Superior temporal gyrus (tissue), 1 donor: ENCODE results near the gene FOXA3.

ENCODE experiments used
- DNase-seq: peaks from one replicate; pipeline ENCODE4 v3.0.0-alpha.2; 2016; ENCODE audit errors: extremely low spot score

FOXA3 gene

DNA sequence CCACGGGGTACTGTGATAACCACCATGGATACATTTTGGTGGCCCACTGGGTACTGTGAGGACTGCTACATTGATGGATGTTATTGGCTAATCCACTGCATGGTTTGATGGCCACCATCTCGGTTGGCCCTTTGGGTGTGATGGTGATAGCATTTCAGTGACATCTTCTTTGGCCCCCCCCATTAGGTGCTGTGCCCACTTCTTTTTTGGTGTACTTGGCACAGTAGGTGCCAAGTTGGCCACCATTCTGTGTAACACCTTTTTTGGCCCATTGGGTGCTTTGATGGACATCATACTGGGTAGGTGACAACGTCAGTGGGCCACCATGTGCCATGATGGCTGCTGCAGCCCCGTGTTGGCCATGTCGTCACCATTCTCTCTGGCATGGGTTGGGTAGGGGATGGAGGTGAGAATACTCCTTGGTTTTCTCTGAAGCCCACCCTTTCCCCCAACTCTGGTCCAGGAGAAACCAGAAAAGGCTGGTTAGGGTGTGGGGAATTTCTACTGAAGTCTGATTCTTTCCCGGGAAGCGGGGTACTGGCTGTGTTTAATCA lies 9.2 kb downstream of the FOXA3 start:
- no peak for DNase-seq

DNA sequence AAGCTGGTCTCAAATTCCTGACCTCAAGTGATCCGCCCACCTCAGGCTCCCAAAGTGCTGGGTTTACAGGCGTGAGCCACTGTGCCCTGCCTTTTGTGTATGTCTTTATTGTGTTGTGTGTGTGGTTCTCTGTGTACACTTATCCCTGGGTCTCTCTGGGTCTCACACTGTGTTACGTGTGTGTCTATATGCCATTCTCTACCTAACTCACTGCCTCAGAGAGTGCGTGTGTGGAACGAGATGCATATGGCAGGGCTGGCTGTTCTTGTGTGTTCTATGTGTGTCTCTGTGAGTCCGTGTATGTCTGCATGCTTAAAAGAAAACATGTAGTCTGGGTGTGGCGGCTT lies 10.5 kb downstream of the FOXA3 start:
- no peak for DNase-seq

DNA sequence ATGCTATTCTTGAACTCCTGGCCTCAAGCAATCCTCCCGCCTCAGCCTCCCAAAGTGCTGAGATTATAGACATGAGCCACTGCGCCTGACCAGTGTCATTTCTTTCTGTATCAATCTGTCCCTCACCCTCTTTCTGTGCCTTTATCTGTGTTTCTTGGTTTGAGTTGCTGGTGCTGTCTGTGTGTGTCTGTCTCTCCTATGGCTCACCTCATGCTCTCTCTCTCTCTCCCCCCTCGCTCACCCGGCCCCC lies 12.0 kb downstream of the FOXA3 start:
- DNase-seq = no peak

DNA sequence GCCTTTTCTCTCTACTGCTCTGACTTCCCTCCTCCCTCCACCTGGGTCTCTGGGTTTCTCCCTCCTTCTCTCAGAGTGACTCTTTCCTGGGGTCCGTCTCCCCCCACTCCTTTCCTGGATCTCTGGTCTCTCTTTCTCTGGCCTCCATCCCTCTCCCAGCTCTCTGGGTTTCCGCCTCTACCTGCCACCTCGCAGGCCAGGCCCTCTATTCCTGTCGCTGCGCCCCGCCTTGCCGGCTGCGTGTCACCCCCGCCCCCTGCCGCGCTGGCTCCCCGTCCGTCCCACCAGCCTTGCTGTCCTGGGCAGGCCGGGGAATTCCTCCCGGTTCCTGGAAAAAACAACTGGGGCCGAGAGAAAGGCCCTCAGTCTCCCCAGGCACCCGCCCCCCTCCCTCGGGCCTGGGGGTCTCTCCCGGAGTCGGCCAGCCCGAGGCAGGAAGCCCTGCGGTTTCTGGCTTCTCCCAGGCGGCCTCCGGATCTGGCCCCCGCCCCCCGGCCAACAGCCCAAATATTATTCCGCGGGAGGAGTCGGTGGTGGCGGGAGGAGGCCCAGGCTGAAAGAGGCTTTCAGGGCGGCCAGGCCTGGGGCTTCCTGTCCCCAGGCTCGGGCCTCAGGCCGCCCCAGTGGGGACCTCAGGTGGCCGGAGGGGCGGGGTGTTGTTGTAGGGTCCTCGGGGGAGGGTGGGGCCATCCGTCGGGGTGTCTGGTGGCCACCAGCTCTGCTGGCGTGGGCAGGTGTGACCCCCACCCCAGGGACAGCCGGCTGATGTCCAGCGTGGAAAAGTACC lies 12.5 kb downstream of the FOXA3 start:
- DNase-seq = no peak

DNA sequence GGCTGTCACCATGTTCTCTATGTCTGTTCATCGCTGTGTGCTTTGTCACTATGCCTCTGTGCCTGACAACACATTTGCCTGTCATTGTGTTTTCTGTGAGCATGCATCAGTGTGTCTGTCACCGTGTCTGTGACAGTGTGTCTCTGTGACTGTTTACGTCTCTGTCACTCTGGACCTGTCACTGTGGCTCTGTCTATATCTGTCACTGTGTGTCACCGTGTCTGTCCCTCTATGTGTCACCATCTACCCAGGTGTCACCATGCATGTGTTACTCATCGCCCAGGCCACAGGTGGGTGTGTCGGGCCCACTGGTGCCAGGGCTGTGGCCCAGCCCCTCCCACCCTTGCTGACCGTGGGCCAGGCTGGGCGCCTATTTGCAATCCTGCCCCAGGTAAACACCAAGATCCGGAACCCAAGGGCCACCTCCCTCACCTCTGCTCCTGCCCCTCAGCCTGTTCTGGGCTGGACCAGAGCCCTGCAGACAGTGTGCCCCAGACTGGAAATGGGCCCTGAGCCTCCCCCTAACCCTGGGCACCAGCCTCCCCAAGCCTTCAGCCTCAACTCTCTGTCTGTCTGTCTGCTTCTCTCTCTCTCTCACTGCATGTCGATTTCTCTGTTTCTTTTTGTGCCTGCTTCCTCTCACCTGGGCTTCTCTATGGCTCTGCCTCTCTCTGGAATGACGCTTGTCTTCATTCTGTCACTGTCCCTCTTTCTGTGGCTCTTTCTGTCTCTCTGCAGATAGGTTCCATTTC lies 14.1 kb downstream of the FOXA3 start:
- no peak for DNase-seq

DNA sequence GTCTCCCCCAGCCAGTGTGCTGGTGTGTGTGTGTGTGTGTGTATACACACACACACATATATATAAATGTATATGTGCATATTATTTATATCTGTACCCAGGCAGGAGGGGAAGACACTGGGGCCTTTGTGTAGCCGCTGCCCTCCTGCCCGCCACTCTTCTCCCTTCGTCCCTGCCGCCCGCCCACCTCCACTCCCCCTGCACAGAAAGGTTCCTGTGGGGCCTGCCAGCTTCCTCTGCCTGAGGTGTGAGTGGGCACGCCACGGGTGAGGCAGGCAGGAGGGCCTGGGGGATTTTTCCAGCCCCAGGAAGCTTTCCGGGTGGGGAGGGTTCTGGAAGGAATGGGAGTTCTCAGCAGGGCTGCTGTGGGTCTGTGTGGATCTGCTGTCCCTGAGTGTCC lies 14.9 kb downstream of the FOXA3 start:
- DNase-seq = no peak

DNA sequence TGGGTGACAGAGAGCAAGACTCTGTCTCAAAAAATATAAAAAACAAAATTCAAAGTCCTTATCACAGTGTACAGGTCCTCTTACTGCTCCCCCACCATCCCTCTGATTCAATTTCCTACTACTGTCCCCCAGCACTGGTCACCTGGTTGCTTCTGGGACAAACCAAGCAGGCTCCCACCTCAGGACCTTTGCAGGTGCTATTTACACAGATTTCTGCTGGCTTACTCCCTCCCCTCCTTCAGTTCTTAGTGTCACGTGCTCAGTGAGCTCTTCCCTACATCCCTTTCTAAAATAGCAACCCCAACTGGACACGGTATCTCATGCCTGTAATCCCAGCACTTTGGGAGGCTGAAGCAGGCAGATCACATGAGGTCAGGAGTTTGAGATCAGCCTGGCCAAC lies 15.8 kb downstream of the FOXA3 start:
- no peak for DNase-seq

DNA sequence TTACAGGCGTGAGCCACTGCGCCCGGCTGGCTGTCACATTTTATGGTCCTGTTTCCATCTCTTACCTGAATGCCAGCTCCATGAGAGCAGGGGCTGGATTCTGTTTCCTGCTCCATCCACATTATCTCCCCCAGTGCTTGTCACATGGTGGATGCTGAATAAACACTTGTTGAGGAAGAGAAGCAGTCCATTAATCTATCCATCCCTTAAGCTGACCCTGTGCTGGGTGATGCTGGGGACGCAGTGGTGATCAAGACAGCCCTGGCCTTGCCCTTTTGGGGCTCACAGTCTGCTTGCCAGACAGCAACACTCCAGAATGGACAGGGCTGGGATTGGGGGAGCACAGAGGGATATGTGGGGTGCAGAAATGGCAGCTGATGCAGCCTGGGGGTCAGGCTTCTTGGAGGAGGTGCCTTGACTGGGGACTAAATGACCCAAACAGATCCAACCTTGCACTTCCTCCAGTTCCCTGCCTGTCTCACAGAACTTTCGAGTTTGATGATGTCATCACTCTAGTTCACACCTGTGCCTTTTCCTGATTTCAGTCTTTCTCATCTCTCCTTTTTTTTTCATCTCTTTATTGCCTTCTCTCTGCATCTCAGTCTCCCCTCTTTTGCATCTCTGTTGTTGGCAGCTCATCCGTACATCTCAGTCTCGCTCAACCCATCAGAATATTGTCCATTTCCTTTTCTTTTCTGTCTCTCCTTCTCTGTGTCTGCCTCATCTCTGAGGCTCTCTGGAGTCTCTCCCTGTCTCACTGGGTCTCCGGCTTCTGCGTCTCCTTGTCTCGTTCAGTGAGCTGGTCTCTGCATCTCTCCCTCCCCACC lies 17.2 kb downstream of the FOXA3 start:
- no peak for DNase-seq

DNA sequence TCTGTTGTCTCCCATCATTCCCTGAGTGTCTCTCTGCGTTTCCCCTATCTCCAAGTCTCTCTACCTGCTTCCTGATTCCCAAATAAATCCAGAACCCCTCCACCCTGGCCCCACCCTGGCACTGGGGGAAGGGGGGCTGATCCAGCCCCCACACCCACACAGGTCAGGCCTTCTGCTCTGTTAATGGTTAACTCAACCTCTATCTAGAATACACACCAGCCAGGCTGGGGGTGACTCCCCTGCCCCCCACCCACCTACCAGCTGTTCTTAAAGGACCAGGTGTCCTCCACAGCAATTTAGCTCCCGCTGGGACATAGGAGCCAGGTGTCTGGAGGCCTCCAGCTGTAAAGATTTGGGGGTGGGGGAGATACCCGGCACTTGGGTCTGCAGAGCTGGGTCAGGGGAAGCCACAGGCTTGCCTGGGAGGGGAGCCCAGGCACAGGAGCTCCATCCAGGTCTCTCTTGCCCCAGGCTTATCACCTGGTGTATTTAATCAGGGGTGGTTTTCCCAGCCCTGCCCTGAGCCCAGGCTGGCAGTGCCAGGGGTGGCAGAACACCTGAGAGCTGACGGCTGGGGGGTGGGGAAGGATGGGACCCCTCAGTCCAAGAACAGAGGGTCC lies 17.9 kb downstream of the FOXA3 start:
- DNase-seq = no peak

DNA sequence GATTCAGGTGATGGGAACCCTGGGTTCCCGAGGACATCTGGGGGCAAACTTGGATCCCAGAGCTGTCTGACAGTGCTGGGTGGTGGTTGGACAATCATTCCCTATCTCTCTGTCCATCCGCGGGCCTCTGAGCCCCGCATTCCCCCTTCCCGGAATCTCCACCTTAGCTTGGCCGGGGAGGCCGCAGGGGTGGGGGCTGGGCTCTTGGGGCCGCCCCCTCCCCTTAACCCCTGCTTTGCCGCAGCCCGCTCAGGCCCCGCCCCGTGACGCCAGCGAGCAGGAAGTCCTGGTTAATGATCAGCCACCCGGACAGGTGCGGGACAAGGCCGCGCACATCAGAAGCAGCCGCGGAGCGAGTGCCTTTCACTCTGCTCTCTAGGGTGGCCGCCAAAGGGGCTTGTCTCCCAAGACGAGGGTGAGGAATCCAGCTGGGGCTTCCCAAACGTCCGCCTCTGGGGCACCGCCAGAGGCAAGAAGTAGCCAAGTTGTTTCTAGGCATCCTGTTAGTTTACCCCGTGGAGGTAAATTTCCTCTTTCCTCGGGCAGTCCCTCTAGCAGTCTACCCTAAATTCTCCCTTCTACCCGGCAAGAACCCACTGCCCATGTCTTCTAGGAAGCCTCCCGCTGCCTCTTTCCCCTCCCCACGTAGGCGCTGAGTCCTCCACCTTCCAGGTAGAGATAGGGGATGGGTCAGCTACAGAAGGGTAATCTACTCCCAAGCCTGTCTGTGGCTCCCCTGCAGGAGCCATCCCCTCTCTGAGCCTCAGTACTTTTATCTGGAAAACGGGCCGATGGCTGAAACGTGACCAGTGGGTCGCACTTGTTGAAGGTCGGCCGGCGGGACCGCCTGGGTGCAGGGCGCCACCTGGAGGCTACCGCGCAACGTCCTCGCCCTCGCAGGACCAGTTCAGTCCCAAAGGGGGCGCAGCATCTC lies 18.8 kb downstream of the FOXA3 start:
- peak; percentile 49 for DNase-seq

DNA sequence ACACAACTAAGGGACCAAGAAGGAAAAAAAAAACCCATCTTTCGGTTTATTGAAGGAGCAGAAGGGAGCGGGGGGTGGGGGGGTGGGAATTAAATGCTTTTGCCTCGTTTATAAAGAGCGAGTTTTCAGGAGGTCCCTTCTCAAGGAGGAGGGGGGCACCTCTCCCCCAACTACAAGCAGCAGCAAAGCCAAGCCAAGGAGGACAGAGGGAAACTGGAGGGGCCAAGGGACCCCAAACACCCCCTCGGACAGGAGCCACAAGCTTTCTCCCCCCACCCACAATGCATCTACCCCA lies 19.4 kb downstream of the FOXA3 start:
- DNase-seq = no peak

DNA sequence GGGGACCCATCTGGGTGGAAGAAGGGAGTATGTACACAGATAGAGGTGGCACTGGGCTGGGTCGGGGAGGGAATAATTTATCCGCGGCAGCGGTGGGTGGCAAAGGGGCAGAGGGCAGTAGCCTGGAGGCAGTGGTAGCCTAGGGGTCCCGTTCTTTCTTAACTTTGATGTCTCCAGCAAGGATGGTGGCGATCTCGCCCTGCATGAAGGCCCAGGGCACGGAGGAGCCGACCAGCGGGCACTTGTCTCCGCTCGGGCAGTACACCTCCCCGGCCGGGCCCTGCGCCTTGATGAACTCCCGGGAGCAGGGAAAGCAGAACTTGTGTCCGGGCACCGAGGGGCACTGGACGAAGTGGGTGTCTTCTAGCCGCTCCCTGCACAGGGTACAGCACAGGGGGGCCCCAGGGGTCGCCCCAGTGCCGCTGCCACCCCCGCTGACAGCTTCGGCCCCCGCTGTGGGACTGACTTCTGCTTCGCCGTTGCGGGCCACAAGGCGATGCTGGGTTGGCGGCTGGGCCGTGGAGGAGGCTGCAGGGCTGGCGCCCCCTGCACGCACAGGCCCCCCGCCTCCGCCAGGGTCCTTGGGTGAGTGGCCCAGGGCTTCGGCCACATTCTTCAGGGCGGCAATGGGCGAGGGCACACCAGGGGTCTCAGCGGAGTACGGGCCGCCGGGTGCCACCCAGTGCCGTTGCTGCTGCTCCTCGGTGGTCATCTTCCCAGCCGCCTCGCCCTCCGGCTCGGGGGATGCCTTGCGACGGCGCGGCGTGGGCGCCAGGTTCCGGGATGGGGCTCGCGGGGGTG lies 20.0 kb downstream of the FOXA3 start:
- no peak for DNase-seq

DNA sequence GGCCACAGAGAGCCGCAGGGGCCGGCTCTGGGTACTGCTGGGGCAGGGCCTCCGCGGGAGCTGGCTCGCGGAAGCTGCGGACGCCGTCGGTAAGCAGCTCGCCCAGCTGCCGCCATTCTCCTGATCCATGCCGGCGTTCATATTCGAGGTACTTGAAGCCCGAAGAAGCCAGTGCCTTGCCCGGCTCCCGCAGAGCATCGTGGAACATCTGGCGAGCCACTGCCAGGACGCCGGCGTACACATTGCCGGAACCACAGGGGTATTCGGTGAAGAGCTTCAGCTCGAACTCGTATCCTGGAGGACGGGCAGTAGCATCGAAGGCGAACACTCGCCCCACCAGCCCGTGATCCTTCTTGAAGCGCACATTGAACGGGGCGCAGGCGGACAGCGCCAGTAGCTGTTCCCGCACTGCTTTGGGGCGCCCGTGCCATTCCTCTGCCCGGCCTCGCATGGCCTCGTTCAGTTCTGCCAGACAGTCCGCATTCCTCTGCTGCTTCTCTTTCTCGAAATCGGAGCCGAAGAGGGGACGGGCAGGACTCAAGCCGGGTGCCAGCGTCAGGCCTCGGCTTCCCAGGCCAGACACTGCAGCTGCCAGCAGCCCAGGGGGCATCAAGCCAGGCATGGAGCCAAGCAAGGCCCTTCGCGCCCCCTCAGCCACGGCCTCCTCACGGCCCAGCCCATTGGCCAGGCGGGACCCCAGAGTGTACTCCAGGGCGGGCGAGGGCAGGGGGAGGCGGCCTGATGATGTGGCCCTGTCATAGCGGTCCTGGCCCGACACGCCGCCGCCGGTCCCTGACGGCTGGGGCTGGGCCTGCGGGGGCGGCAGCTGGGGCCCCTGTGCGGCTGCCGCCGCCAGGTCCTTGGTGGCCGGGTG lies 20.8 kb downstream of the FOXA3 start:
- no peak for DNase-seq

DNA sequence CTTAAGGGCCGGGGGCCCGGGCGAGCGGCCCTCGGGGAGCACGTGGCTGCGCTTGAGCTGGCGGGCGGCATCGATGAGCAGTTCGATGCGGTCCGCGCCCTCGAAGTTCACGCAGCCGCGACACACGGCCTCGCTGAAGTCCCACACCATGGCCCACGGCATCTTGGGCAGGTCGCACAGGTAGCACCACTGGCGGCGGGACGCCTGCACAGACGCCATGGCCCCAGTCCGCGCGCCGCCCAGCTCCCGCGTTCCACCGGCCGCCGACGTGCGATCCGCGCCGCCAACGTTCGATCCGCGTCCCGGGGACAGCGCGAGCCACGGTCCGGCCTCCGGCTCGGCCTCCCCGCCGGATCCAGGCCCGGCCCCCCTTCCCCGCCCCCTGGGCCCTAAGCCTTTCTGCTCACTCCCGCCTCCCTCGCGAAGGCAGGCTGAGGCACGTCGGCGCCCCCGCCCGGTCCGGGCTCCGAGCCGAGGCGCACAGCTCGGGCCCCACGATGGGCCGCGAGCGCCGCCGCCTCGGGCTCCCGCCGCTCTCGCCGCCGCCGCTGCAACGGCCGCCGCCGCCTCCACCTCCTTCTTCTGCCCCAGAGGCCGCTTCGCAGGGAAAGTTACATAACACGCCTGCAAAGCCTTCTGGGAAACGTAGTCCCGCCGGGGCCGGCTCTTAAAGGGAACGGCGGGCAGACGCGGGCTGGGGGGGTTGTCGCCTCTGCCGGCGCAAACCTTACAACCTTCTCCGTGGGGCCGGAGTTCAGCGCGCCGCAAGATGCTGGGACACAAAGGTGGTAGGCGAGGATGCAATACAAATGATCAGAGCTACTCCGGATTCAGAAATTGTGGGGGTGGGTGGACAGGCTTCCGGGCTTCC lies 21.7 kb downstream of the FOXA3 start, which contains the start of gene IRF2BP1:
TSS of gene IRF2BP1 (minus strand) at position 586 of the 871 bp plus-strand sequence. CDS start at position 219, 367 bp downstream.
- DNase-seq = peak; percentile 97

DNA sequence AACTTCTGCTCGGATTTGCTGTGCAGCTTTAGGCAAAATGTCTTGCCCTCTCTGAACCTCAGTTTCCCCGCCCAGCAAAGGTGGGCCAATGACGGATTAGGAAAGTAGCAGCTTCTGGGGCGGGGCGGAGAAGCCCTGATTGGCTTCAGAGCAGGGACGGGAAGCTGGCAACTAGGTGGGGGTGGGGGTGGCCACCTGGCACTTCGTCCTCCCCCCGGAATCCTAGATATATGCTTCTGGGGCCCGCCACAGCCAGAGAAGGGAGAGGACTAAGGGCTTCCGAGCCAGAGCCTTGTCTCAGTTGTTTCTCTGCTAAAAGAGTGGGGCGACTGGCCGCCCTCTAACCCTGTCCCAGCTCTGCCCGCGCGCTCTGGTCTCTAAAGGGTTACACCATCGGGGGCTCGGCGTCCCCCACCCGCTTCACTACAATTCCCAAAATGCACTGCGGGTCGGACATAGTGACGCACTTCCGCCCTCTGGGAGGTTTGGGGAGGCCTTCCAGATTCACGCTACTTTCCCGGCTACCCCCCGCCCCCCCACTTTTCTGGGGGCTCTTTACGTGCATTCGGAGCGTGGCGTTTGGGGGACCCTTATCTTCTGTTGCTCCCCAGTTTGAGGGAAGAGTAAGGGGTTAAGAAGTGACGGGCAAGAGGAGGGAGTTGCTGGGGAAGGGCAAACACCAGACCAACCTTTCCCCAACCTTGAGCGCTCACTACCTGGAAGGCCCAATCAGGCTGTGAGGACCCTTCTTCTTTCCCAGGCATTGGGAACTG lies 22.5 kb downstream of the FOXA3 start:
- DNase-seq = peak; percentile 98

DNA sequence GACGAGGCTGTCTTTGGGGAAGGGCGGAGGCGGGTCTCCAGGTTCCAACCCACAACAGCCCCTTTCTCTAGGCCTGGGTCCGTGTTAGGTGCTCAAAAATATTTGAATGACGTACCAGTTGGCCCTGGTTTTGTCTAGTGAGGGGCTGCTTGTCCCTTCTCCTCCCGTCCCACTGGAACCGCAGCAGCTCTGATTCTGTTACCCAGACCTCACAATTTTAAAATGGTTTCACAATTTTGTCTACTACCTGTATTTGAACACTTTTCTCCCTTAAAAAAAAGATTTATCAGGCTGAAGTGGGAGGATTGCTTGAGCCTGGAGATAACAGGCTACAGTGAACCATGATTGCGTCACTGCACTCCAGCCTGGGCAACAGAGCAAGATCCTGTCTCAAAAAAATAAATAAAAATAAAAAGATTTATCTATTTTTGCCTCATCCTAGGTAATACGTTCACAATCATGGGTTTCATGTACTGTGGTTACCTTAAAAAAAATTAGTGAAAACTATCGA lies 23.1 kb downstream of the FOXA3 start:
- no peak for DNase-seq

DNA sequence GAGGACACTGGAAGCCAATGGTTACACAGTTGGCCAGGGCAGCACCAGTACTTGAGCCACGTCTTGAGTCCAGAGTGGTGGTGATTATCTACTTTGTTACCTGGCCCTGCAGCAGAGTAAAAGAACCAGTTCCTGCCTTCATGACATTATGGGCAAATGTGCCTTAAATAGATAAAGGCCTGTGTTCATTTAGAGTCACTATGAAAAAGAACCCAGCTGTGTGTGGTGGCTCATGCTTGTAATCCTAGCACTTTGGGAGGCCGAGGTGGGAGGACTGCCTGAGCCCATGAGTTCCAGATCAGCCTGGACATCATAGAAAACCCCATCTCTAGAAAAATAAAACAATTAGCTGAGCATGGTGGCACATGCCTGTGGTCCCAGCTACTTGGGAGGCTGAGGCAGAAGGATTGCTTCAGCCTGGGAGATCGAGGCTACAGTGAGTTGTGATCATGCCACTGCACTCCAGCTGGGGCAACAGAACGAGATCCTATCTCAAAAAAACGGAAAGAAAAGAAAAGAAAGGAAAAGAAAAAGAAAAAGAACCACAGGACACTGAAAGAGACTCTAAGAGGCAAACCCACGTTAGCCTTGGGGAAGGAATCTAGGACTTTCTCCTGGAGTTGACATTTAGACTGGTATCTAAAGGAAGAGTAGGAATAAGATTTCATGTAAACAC lies 25.2 kb downstream of the FOXA3 start:
- no peak for DNase-seq
